ENCODE data around the gene UTP11. TPM values are rescaled to one million over a fixed set of nuclear protein-coding genes. Genes with fewer than 3 reads are reported as not detected.

Gene UTP11
- total and polyA plus RNA-seq, 9 donors: 17.4 to 38.5 (median 29.7) TPM

DNA sequence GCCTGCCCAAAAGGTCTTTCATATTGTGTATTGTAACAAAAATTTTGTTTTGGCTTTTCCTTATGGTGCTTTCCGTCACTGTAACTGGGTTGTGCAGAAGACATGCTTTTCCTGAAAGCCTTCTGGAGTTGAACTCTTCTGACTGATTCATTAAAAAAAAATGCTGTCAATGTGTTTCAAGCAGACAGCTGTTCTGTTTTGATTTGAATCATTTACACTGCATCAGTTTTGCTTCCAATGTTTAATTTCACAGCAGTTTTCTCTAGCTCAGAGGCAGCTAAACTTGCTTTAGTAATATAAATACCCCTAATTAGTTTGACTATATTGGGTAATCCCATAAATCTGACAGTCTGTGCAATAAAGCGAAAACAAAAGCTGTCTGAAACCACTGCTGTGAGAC is 7.9 kb downstream of the UTP11 start:
- Histone ChIP-seq H3K27ac (no peak overlapping the region), H3K4me3 (no peak overlapping the region), H3K4me1 (ENCODE audit: insufficient read depth) (no peaks in the 10 kb centered on the region), H3K9me3 (no peaks in the 10 kb centered on the region), H3K27me3 (no peaks in the 10 kb centered on the region), H3K36me3 (no peaks in the 10 kb centered on the region)
- WGBS, 3 donors: 82 to 86% (median 84%) methylated on average over 2 of the region's 2 CpGs
- intact Hi-C loops (cut with DNase I): no loop called here
- no peak for DNase-seq
- TF ChIP-seq POLR2A (IDR thresholded peaks at IDR 0.05) (no peak), EP300 (IDR thresholded peaks at IDR 0.05) (no peak)
- TF ChIP-seq, protein P1, sequence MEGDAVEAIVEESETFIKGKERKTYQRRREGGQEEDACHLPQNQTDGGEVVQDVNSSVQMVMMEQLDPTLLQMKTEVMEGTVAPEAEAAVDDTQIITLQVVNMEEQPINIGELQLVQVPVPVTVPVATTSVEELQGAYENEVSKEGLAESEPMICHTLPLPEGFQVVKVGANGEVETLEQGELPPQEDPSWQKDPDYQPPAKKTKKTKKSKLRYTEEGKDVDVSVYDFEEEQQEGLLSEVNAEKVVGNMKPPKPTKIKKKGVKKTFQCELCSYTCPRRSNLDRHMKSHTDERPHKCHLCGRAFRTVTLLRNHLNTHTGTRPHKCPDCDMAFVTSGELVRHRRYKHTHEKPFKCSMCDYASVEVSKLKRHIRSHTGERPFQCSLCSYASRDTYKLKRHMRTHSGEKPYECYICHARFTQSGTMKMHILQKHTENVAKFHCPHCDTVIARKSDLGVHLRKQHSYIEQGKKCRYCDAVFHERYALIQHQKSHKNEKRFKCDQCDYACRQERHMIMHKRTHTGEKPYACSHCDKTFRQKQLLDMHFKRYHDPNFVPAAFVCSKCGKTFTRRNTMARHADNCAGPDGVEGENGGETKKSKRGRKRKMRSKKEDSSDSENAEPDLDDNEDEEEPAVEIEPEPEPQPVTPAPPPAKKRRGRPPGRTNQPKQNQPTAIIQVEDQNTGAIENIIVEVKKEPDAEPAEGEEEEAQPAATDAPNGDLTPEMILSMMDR (IDR thresholded peaks at IDR 0.05): no peak

- TF ChIP-seq POLR2A (IDR thresholded peaks at IDR 0.05) (no peak), EP300 (IDR thresholded peaks at IDR 0.05) (no peak)
- TF ChIP-seq, protein P1 (IDR thresholded peaks at IDR 0.05): no peak
- Histone ChIP-seq H3K4me3 (no peak overlapping the region), H3K9me3 (no peaks in the 10 kb centered on the region), H3K27me3 (no peaks in the 10 kb centered on the region), H3K36me3 (no peaks in the 10 kb centered on the region), H3K27ac (no peak overlapping the region), H3K4me1 (ENCODE audit: insufficient read depth) (no peaks in the 10 kb centered on the region)
- peak in 1 of 5 donors; percentile 0 for DNase-seq
- intact Hi-C loops (cut with DNase I): no loop called here
- WGBS, 3 donors: 88 to 93% (median 90%) methylated on average over 5 of the region's 5 CpGs
Observed at GRCh38 chr1:38021969-38022368, 9.4 kb downstream of the UTP11 start.

DNA sequence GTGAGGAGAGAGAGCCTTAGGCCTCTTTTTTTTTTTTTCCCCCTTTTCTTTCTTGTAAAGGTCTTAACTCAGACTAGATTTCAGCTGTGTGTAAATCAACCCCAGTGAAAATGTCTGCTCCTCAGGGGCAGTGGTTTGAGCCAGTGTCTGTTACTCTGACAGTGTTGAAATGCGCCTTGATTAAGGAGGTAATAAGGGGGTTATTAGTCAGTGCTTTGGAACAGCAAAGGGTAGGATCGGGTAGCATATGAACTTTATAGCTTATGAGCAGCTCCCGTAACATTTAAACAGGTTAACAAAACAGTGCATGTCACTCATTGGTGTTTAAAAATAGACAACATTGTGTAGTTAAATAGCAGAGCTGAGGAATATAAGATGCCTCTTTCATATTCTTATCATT is 10.3 kb downstream of the UTP11 start:
- Histone ChIP-seq H3K4me1 (ENCODE audit: insufficient read depth) (no peaks in the 10 kb centered on the region), H3K36me3 (no peaks in the 10 kb centered on the region), H3K27me3 (no peaks in the 10 kb centered on the region), H3K4me3 (no peak overlapping the region), H3K9me3 (no peaks in the 10 kb centered on the region), H3K27ac (no peak overlapping the region)
- intact Hi-C loops (cut with DNase I): no loop called here
- DNase-seq: no peak
- TF ChIP-seq EP300 (IDR thresholded peaks at IDR 0.05) (no peak), POLR2A (IDR thresholded peaks at IDR 0.05) (no peak)
- TF ChIP-seq, protein P1 (IDR thresholded peaks at IDR 0.05): no peak
- WGBS, 3 donors: 82 to 87% (median 82%) methylated on average over 3 of the region's 3 CpGs

DNA sequence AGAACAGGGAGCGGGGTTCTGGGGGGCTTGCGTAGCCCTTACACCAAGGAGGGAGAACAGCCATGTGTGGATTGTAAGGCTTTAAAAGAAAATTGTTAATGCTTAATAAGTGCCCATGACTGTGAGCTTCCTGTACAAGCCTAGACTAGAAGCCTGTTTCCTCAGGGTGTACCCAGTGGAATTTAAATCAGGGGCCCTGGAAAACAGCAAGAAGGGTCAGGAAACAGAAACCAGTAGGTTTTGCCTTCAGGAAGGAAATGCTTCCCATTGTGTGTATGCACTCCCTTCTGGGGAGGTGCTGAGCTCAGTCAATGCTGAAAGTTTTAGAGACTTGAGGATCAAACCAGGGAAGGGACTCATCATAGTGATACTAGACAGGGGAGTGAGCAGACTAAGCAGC is 12.7 kb downstream of the UTP11 start:
- Histone ChIP-seq H3K27me3 (no peaks in the 10 kb centered on the region), H3K4me1 (ENCODE audit: insufficient read depth) (peaks cover 11% of the 10 kb centered on the region), H3K4me3 (no peak overlapping the region), H3K36me3 (no peaks in the 10 kb centered on the region), H3K9me3 (no peaks in the 10 kb centered on the region), H3K27ac (no peak overlapping the region)
- WGBS, 3 donors: 94 to 98% (median 98%) methylated on average over 2 of the region's 2 CpGs
- intact Hi-C loops (cut with DNase I): loop anchor here in 1 of 4 donors (5.0 kb wide), 1 partner anchor 38 kb away; no protein-coding TSS in a partner anchor
- peak in 1 of 5 donors; percentile 2 for DNase-seq
- TF ChIP-seq, protein P1 (IDR thresholded peaks at IDR 0.05): no peak
- TF ChIP-seq POLR2A (IDR thresholded peaks at IDR 0.05): no peak
- no peak for TF ChIP-seq EP300 (IDR thresholded peaks at IDR 0.05)
